Measurements from ENCODE around the gene TOMM70.
"Not testable (repeated sequence)": the region's sequence is repeated elsewhere in the genome, so short reads cannot be mapped to it uniquely, and the experiment has no call there.

Gene TOMM70

GRCh38 chr3:100364421-100364820 lies 36.5 kb downstream of the TOMM70 start:
- DNase-seq (ENCODE audit: low read depth), result no peak

- DNase-seq (ENCODE audit: low read depth), result no peak
These were observed 39.0 kb downstream of the TOMM70 start for GRCh38 chr3:100361897-100362296.

- DNase-seq (ENCODE audit: low read depth), result no peak
These were observed 40.0 kb downstream of the TOMM70 start for GRCh38 chr3:100360757-100361496.

- no peak for DNase-seq (ENCODE audit: low read depth)
These were observed 41.9 kb downstream of the TOMM70 start for GRCh38 chr3:100359035-100359434.

- no peak for DNase-seq (ENCODE audit: low read depth)
These were observed 42.5 kb downstream of the TOMM70 start for GRCh38 chr3:100358413-100358812.

GRCh38 chr3:100354850-100355249 lies 46.0 kb downstream of the TOMM70 start:
- no peak for DNase-seq (ENCODE audit: low read depth)

- DNase-seq (ENCODE audit: low read depth), result no peak
These were observed 48.3 kb downstream of the TOMM70 start for GRCh38 chr3:100352296-100353231.

GRCh38 chr3:100351770-100352169 lies 49.1 kb downstream of the TOMM70 start:
- DNase-seq (ENCODE audit: low read depth), result not testable (repeated sequence)

GRCh38 chr3:100348727-100349126 lies 52.2 kb downstream of the TOMM70 start:
- no peak for DNase-seq (ENCODE audit: low read depth)

GRCh38 chr3:100340527-100340926 lies 60.4 kb downstream of the TOMM70 start:
- DNase-seq (ENCODE audit: low read depth), result no peak

GRCh38 chr3:100339786-100340185 lies 61.1 kb downstream of the TOMM70 start:
- no peak for DNase-seq (ENCODE audit: low read depth)

GRCh38 chr3:100338911-100339310 lies 62.0 kb downstream of the TOMM70 start:
- no peak for DNase-seq (ENCODE audit: low read depth)

- not testable (repeated sequence) for DNase-seq (ENCODE audit: low read depth)
These were observed 64.7 kb downstream of the TOMM70 start for GRCh38 chr3:100336229-100336628.

- no peak for DNase-seq (ENCODE audit: low read depth)
These were observed 65.5 kb downstream of the TOMM70 start for GRCh38 chr3:100335434-100335833.

- peak; percentile 69 for DNase-seq (ENCODE audit: low read depth)
These were observed 66.2 kb downstream of the TOMM70 start, which contains the start of gene NIT2 for GRCh38 chr3:100334488-100335351. NIT2 (plus strand) TSS chr3:100334757; CDS start chr3:100334792, 35 bp downstream.

- DNase-seq (ENCODE audit: low read depth), result no peak
These were observed 66.9 kb downstream of the TOMM70 start for GRCh38 chr3:100333970-100334487.

- no peak for DNase-seq (ENCODE audit: low read depth)
These were observed 67.8 kb downstream of the TOMM70 start for GRCh38 chr3:100333051-100333450.

GRCh38 chr3:100331660-100332059 lies 69.2 kb downstream of the TOMM70 start:
- DNase-seq (ENCODE audit: low read depth), result no peak

GRCh38 chr3:100330651-100331050 lies 70.2 kb downstream of the TOMM70 start:
- no peak for DNase-seq (ENCODE audit: low read depth)

GRCh38 chr3:100329800-100330489 lies 70.9 kb downstream of the TOMM70 start:
- DNase-seq (ENCODE audit: low read depth), result no peak

GRCh38 chr3:100327377-100327776 lies 73.5 kb downstream of the TOMM70 start:
- not testable (repeated sequence) for DNase-seq (ENCODE audit: low read depth)

Data from activated T-helper 1 cell treated with Interleukin-2 at 50 U/mL for 16 hours (primary cell).